ENCODE measurements around the gene CHIC2.

- TF ChIP-seq POLR2A (IDR thresholded peaks at IDR 0.05) (no peak), CTCF (IDR thresholded peaks at IDR 0.05) (no peak)
These were observed 25.5 kb upstream of the CHIC2 start for GRCh38 chr4:54089875-54090274.
